Epithelial cell of proximal tubule (primary cell): ENCODE measurements around the gene MBNL2. TPM values are rescaled to one million over a fixed set of nuclear protein-coding genes. Genes with fewer than 3 reads are reported as not detected.

ENCODE experiments used
- DNase-seq: peaks from one replicate; pipeline ENCODE4 v3.0.0-alpha.2; 2011; ENCODE audit warnings: low read depth
- H3K4me3 ChIP-seq: 2 replicates; pipeline ENCODE4 v1.5.1; 2011; ENCODE audit warnings: low read depth, mild to moderate bottlenecking, low read length
- total RNA-seq: library from RNA; depleted of rRNA; stranded (reverse); fragments of >200 nt; gene quantifications from 2 replicates; pipeline ENCODE4 v1.2.3, GENCODE V29; 2015
- TF ChIP-seq, protein P1 (sequence below): conservative IDR thresholded peaks from 2 replicates; pipeline ENCODE4 v1.5.1; 2012; ENCODE audit warnings: low read depth, mild to moderate bottlenecking, low read length

MBNL2 gene
- total RNA-seq, 1 donor from 2014 or later: 28.8 TPM

- no peak for DNase-seq
- TF ChIP-seq, protein P1, sequence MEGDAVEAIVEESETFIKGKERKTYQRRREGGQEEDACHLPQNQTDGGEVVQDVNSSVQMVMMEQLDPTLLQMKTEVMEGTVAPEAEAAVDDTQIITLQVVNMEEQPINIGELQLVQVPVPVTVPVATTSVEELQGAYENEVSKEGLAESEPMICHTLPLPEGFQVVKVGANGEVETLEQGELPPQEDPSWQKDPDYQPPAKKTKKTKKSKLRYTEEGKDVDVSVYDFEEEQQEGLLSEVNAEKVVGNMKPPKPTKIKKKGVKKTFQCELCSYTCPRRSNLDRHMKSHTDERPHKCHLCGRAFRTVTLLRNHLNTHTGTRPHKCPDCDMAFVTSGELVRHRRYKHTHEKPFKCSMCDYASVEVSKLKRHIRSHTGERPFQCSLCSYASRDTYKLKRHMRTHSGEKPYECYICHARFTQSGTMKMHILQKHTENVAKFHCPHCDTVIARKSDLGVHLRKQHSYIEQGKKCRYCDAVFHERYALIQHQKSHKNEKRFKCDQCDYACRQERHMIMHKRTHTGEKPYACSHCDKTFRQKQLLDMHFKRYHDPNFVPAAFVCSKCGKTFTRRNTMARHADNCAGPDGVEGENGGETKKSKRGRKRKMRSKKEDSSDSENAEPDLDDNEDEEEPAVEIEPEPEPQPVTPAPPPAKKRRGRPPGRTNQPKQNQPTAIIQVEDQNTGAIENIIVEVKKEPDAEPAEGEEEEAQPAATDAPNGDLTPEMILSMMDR: no peak
- no peak overlapping the region for H3K4me3 ChIP-seq
These were observed 76.7 kb downstream of the MBNL2 start for GRCh38 chr13:97298816-97299215.

- H3K4me3 ChIP-seq: no peak overlapping the region
- TF ChIP-seq, protein P1: no peak
- no peak for DNase-seq
These were observed 78.7 kb downstream of the MBNL2 start for GRCh38 chr13:97300871-97301270.

DNA sequence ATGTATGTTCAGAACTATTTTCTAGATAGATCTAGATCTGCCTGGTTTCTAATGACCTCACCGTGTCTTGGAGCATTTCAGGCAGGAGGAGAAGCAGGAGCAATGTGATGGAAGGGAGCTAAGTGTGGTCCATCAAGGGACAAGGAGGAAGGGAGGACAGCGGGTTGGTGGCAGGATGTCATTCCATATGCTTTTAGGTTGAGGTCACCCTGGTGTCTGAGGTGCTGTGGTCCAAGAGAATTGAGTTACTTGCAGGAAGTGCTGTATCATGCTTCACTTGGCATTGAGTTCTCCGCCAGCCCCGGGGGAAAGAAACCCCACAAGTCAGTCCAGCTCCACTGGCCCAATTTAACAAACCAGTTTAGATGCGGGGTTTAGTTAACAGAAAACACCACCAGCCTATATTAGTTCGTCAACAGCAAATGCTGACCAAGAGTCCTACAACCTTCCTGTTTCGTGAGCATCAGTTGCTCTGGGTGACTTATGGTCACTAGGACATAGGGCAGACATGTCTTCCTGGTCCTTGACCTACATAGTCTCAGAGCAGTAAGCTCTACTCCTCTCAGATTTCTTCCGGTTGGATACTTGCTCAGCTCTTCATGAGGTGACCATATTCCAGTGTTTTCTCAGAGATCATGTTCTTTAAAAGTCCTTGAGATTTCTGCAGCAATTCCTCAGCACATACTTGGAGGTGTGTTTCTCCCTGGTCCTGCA lies 79.4 kb downstream of the MBNL2 start:
- TF ChIP-seq, protein P1: no peak
- H3K4me3 ChIP-seq: no peak overlapping the region
- DNase-seq: no peak

DNA sequence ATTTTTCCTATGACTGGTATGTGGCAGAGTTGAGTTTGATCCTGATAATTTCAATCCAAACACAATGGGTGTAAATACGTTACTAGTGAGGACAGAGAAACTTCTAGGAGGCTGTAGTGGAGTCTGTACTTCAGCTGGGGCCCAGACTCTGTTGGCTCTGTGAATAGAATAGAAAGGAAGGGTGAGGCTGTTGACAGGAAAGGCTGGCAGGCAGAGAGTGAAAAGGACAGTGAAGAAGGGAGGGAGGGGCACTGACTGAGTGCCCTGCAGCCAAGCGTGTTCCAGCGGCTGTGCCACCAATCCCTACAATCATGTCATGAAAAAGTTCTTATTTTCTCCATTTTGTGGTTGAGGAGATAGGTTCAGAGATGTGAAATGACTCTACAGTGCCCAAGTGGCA lies 80.5 kb downstream of the MBNL2 start:
- H3K4me3 ChIP-seq: no peak overlapping the region
- TF ChIP-seq, protein P1: no peak
- no peak for DNase-seq

DNA sequence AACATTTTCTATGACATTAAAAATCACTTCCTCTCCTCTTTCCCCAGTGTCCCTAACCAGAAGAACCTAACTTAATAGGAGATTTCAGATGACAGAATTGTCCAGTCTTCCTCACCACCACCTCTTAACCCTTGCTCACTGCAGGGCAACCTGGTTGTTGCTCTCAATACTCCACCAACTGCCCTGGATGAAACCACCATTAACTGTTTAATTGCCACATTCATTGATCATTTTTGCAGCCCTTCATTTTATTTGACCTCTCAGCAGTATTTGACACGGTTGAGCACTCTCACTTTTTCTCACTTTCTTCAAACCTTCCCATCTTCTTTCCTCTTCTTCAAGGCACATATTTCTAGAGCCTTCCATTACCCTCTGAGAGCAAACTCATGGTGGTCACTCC lies 84.0 kb downstream of the MBNL2 start:
- no peak for DNase-seq
- TF ChIP-seq, protein P1: no peak
- H3K4me3 ChIP-seq: no peak overlapping the region

- H3K4me3 ChIP-seq: no peak overlapping the region
- TF ChIP-seq, protein P1: no peak
- no peak for DNase-seq
These were observed 84.5 kb downstream of the MBNL2 start for GRCh38 chr13:97306645-97307044.
